Measurements from ENCODE around the gene ITLN2.
"Not testable (repeated sequence)": the region's sequence is repeated elsewhere in the genome, so short reads cannot be mapped to it uniquely, and the experiment has no call there.

ITLN2 gene

GRCh38 chr1:160945079-160945478, 9.5 kb downstream of the ITLN2 start:
- Histone ChIP-seq H3K9me3 (ENCODE audit: low read depth, low read length) (no peaks in the 10 kb centered on the region), H3K9ac (ENCODE audit: insufficient read length) (no peak overlapping the region), H3K36me3 (ENCODE audit: insufficient read depth, low read length) (no peaks in the 10 kb centered on the region), H3K27ac (no peak overlapping the region), H3K4me3 (no peak overlapping the region)
- no peak for DNase-seq (ENCODE audit: low read depth, low spot score)
- TF ChIP-seq EZH2 (IDR thresholded peaks at IDR 0.05) = no peak
- no peak for TF ChIP-seq FOXP2 (optimal IDR thresholded peaks at IDR 0.05; ENCODE audit: control extremely low read depth, extremely low read length, insufficient read depth)
- no peak for TF ChIP-seq POLR2AphosphoS5 (IDR thresholded peaks at IDR 0.05; ENCODE audit: borderline replicate concordance, low read depth, low read length)

DNA sequence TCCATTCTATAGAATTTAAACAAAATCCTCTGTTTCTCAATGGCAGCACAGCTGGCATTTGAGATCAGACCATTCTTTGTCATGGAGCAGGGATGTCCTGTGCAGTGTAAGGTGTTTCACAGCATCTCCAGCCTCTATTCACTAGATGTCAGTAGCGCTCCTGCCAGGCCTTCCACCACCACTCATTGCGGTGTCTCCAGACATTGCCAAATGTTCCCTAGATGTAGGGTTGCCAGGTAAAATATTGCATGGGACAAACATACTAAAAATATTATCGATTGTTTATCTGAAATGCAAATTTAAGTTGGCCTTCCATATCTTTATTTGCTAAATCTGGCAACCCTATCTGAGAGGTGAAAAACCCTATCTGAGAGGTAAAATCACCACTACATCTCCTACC, 11.7 kb downstream of the ITLN2 start:
- Histone ChIP-seq H3K9ac (ENCODE audit: insufficient read length) (no peak overlapping the region), H3K9me3 (ENCODE audit: low read depth, low read length) (no peaks in the 10 kb centered on the region), H3K27ac (no peak overlapping the region), H3K36me3 (ENCODE audit: insufficient read depth, low read length) (no peaks in the 10 kb centered on the region), H3K4me3 (no peak overlapping the region)
- TF ChIP-seq EZH2 (IDR thresholded peaks at IDR 0.05) (no peak), POLR2AphosphoS5 (IDR thresholded peaks at IDR 0.05; ENCODE audit: borderline replicate concordance, low read depth, low read length) (no peak), FOXP2 (optimal IDR thresholded peaks at IDR 0.05; ENCODE audit: control extremely low read depth, extremely low read length, insufficient read depth) (no peak)
- DNase-seq (ENCODE audit: low read depth, low spot score) = no peak

DNA sequence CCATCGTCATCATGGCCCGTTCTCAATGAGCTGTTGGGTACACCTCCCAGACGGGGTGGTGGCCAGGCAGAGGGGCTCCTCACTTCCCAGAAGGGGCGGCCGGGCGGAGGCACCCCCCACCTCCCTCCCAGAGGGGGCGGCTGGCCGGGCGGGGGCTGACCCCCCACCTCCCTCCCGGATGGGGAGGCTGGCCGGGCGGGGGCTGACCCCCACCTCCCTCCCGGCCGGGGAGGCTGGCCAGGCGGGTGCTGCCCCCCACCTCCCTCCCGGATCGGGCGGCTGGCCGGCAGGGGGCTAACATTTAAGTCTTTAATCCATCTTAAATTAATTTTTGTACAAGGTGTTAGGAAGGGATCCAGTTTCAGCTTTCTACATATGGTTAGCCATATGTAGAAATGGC, 17.9 kb downstream of the ITLN2 start:
- not testable (repeated sequence) for H3K4me3 ChIP-seq; DNase-seq (ENCODE audit: low read depth, low spot score); H3K36me3 ChIP-seq (ENCODE audit: insufficient read depth, low read length); H3K9me3 ChIP-seq (ENCODE audit: low read depth, low read length); H3K27ac ChIP-seq; H3K9ac ChIP-seq (ENCODE audit: insufficient read length)

DNA sequence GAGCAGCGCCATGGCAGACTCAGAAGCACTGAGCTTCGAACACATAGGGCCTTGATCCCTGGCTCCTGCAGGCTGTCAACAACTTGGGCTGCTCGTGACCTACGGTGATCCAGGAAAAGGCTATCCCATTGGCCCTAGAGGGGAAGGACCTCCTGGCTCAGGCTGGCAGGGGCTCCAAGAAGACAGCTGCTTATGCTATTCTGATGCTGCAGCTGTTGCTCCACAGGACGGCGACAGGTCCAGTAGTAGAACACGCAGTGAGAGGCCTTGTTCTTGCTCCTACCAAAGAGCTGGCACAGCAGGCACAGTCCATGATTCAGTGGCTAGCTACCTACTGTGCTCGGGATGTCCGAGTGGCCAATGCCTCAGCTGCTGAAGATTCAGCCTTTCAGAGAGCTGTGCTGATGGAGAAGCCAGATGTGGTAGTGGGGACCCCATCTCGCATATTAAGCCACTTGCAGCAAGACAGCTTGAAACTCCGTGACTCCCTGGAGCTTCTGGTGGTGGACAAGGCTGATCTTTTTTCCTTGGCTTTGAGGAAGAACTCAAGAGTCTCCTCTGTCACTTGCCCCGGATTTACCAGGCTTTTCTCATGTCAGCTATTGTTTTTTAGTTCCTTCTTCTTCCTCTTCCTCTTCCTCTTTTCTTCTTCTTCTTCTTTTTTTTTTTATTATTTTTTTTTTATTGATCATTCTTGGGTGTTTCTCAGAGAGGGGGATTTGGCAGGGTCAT, 18.9 kb downstream of the ITLN2 start:
- no peak overlapping the region for H3K9ac ChIP-seq (ENCODE audit: insufficient read length)
- no peak overlapping the region for H3K4me3 ChIP-seq
- H3K36me3 ChIP-seq (ENCODE audit: insufficient read depth, low read length) = no peaks in the 10 kb centered on the region
- H3K9me3 ChIP-seq (ENCODE audit: low read depth, low read length) = no peaks in the 10 kb centered on the region
- DNase-seq (ENCODE audit: low read depth, low spot score) = no peak
- no peak overlapping the region for H3K27ac ChIP-seq
- TF ChIP-seq FOXP2 (optimal IDR thresholded peaks at IDR 0.05; ENCODE audit: control extremely low read depth, extremely low read length, insufficient read depth) (no peak), EZH2 (IDR thresholded peaks at IDR 0.05) (no peak), POLR2AphosphoS5 (IDR thresholded peaks at IDR 0.05; ENCODE audit: borderline replicate concordance, low read depth, low read length) (no peak)

GRCh38 chr1:160933305-160933704, 21.3 kb downstream of the ITLN2 start:
- not testable (repeated sequence) for H3K9ac ChIP-seq (ENCODE audit: insufficient read length); H3K9me3 ChIP-seq (ENCODE audit: low read depth, low read length); H3K36me3 ChIP-seq (ENCODE audit: insufficient read depth, low read length); H3K4me3 ChIP-seq; H3K27ac ChIP-seq; DNase-seq (ENCODE audit: low read depth, low spot score)

DNA sequence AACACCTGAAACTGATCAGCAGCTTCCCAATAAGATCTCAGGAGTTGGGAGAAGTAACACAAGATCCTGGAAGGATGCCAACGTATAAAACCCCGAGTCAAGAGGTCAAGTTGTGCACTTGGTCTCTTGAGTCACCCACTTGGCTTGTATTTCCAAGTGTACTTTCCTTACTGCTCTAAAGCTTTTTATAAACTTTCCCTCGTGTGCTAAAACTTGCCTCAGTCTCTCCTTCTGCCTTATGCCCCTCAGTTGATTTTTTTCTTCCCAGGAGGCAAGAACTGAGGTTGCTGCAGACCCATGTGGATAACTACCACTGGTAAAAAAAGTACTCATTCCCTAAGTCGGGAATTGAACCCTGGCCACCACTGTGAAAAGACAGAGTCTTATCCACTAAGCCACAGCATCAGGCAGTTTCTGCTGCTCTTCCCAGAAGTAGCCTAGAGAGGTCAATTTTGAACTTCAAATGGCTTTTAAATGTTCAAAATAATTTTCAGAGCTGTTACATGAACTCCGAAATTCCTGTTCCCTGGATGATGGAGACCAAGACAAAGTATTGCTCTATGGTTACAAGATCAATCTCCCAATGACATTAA, 28.9 kb downstream of the ITLN2 start:
- Histone ChIP-seq H3K4me3 (no peak overlapping the region), H3K9me3 (ENCODE audit: low read depth, low read length) (no peaks in the 10 kb centered on the region), H3K36me3 (ENCODE audit: insufficient read depth, low read length) (no peaks in the 10 kb centered on the region), H3K27ac (no peak overlapping the region), H3K9ac (ENCODE audit: insufficient read length) (no peak overlapping the region)
- DNase-seq (ENCODE audit: low read depth, low spot score) = no peak
- no peak for TF ChIP-seq POLR2AphosphoS5 (IDR thresholded peaks at IDR 0.05; ENCODE audit: borderline replicate concordance, low read depth, low read length)
- TF ChIP-seq FOXP2 (optimal IDR thresholded peaks at IDR 0.05; ENCODE audit: control extremely low read depth, extremely low read length, insufficient read depth) = no peak
- no peak for TF ChIP-seq EZH2 (IDR thresholded peaks at IDR 0.05)

DNA sequence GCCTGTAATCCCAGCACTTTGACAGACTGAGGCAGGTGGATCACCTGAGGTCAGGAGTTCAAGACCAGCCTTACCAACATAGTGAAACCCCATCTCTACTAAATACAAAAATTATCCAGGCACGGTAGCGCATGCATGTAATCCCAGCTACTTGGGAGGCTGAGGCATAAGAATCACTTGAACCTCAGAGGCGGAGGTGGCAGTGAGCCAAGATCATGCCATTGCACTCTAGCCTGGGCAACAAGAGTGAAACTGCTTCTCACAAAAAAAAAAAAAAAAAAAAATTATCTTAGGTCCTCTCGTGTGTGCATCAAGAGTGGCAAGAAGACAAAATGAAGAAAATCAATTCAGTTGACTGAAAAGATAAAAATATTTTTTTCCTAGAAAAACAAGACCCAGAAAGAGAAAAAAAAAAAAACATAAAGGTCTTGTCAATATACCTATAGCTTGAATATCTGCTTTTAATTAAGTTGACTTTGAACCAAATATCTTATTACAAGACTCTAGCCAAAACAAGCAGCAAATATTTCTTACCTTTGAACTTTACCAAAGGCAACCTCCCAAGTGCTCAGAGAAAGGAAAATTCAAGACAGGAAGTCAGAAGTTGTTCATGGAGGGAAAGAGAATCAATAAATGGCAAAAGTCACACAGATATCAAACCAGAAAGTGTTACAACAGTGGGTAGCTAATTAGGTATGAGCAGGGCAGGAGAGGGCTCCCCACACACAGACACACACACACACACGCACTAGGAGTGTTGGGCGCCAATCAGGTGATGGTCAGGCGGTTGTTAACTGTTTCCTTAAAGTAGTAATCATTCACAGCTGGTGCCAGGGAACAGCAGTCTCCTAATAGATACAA, 29.6 kb downstream of the ITLN2 start:
- DNase-seq (ENCODE audit: low read depth, low spot score) = no peak
- Histone ChIP-seq H3K9ac (ENCODE audit: insufficient read length) (no peak overlapping the region), H3K4me3 (no peak overlapping the region), H3K9me3 (ENCODE audit: low read depth, low read length) (no peaks in the 10 kb centered on the region), H3K27ac (no peak overlapping the region), H3K36me3 (ENCODE audit: insufficient read depth, low read length) (no peaks in the 10 kb centered on the region)
- TF ChIP-seq FOXP2 (optimal IDR thresholded peaks at IDR 0.05; ENCODE audit: control extremely low read depth, extremely low read length, insufficient read depth) (no peak), EZH2 (IDR thresholded peaks at IDR 0.05) (no peak), POLR2AphosphoS5 (IDR thresholded peaks at IDR 0.05; ENCODE audit: borderline replicate concordance, low read depth, low read length) (no peak)

- no peak overlapping the region for H3K27ac ChIP-seq
- H3K9ac ChIP-seq (ENCODE audit: insufficient read length) = no peak overlapping the region
- H3K4me3 ChIP-seq = no peak overlapping the region
- no peaks in the 10 kb centered on the region for H3K9me3 ChIP-seq (ENCODE audit: low read depth, low read length)
- no peak for TF ChIP-seq FOXP2 (optimal IDR thresholded peaks at IDR 0.05; ENCODE audit: control extremely low read depth, extremely low read length, insufficient read depth)
- no peak for TF ChIP-seq EZH2 (IDR thresholded peaks at IDR 0.05)
- TF ChIP-seq POLR2AphosphoS5 (IDR thresholded peaks at IDR 0.05; ENCODE audit: borderline replicate concordance, low read depth, low read length) = no peak
- no peaks in the 10 kb centered on the region for H3K36me3 ChIP-seq (ENCODE audit: insufficient read depth, low read length)
- no peak for DNase-seq (ENCODE audit: low read depth, low spot score)
These were observed 37.9 kb downstream of the ITLN2 start for GRCh38 chr1:160916666-160917065.

DNA sequence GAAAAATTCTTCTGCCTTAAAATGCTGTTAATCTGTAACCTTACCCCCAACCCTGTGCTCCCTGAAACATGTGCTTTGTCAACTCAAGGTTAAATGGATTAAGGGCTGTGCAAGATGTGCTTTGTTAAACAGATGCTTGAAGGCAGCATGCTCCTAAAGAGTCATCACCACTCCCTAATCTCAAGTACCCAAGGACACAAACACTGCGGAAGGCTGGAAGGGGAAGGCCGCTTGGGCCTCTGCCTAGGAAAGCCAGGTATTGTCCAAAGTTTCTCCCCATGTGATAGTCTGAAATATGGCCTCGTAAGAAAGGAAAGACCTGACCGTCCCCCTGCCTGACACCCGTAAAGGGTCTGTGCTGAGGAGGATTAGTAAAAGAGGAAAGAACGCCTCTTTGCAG, 41.4 kb downstream of the ITLN2 start:
- H3K9me3 ChIP-seq (ENCODE audit: low read depth, low read length); H3K9ac ChIP-seq (ENCODE audit: insufficient read length); H3K4me3 ChIP-seq; DNase-seq (ENCODE audit: low read depth, low spot score); H3K27ac ChIP-seq; H3K36me3 ChIP-seq (ENCODE audit: insufficient read depth, low read length): not testable (repeated sequence)

Data from SK-N-MC (cell line).